HG03066 (cell line): ENCODE results near the gene YKT6.

ENCODE experiments used
- ATAC-seq: cut with Tn5 transposase; IDR thresholded peaks from one replicate; pipeline ENCODE4 v1.9.1; 2021; ENCODE audit warnings: low read depth; ENCODE audit not compliant: unreplicated experiment

Gene YKT6

GRCh38 chr7:44200699-44201461 lies at the start of gene YKT6:
Gene YKT6 (plus strand): TSS chr7:44200978. CDS start chr7:44201136, 158 bp downstream.
- peak; percentile 99 for ATAC-seq

- ATAC-seq, result no peak
These were observed 48.8 kb upstream of the YKT6 start for GRCh38 chr7:44151956-44152355.

GRCh38 chr7:44152971-44153947 lies 47.5 kb upstream of the YKT6 start:
- no peak for ATAC-seq

- ATAC-seq, result no peak
These were observed 46.8 kb upstream of the YKT6 start for GRCh38 chr7:44153948-44154335.

- no peak for ATAC-seq
These were observed 46.1 kb upstream of the YKT6 start for GRCh38 chr7:44154703-44155102.

- ATAC-seq, result no peak
These were observed 45.3 kb upstream of the YKT6 start for GRCh38 chr7:44155191-44156185.

- ATAC-seq, result no peak
These were observed 44.2 kb upstream of the YKT6 start for GRCh38 chr7:44156453-44157010.

GRCh38 chr7:44157116-44158080 lies 43.4 kb upstream of the YKT6 start:
- no peak for ATAC-seq

GRCh38 chr7:44158096-44158872 lies 42.5 kb upstream of the YKT6 start:
- no peak for ATAC-seq

- ATAC-seq, result no peak
These were observed 41.7 kb upstream of the YKT6 start for GRCh38 chr7:44158873-44159631.

GRCh38 chr7:44159824-44160630 lies 40.8 kb upstream of the YKT6 start:
- no peak for ATAC-seq

GRCh38 chr7:44161371-44161770 lies 39.4 kb upstream of the YKT6 start:
- ATAC-seq, result no peak

- ATAC-seq, result no peak
These were observed 38.6 kb upstream of the YKT6 start for GRCh38 chr7:44162179-44162578.

GRCh38 chr7:44162785-44163395 lies 37.9 kb upstream of the YKT6 start:
- no peak for ATAC-seq

GRCh38 chr7:44163591-44163990 lies 37.2 kb upstream of the YKT6 start:
- no peak for ATAC-seq

- ATAC-seq, result no peak
These were observed 32.9 kb upstream of the YKT6 start for GRCh38 chr7:44167920-44168319.
